CD4-positive, alpha-beta T cell treated with Interleukin-6 for 4 hours (primary cell): Measurements from ENCODE around the gene MTMR10.

Experiments used
- DNase-seq: peaks from one replicate; pipeline ENCODE4 v3.0.0-alpha.2; 2020; ENCODE audit warnings: mixed read lengths

MTMR10 gene

GRCh38 chr15:30953731-30954378 lies 37.6 kb downstream of the MTMR10 start:
- DNase-seq: no peak

- no peak for DNase-seq
These were observed 38.2 kb downstream of the MTMR10 start for GRCh38 chr15:30953183-30953582.

- DNase-seq: no peak
These were observed 47.6 kb downstream of the MTMR10 start for GRCh38 chr15:30943654-30944335.

- DNase-seq: no peak
These were observed 49.9 kb downstream of the MTMR10 start for GRCh38 chr15:30941520-30941919.

- no peak for DNase-seq
These were observed 51.1 kb downstream of the MTMR10 start for GRCh38 chr15:30940359-30940758.

GRCh38 chr15:30939161-30939560 lies 52.3 kb downstream of the MTMR10 start:
- DNase-seq: no peak

- no peak for DNase-seq
These were observed 58.1 kb downstream of the MTMR10 start for GRCh38 chr15:30933293-30933692.

- no peak for DNase-seq
These were observed 61.0 kb downstream of the MTMR10 start for GRCh38 chr15:30930422-30930821.

GRCh38 chr15:30929982-30930381 lies 61.4 kb downstream of the MTMR10 start:
- no peak for DNase-seq

- DNase-seq: no peak
These were observed 62.3 kb downstream of the MTMR10 start for GRCh38 chr15:30929064-30929669.

- no peak for DNase-seq
These were observed 63.4 kb downstream of the MTMR10 start for GRCh38 chr15:30928076-30928475.

GRCh38 chr15:30927148-30927761 lies 64.2 kb downstream of the MTMR10 start:
- DNase-seq: no peak

GRCh38 chr15:30926161-30926560 lies 65.3 kb downstream of the MTMR10 start:
- no peak for DNase-seq

GRCh38 chr15:30925686-30926085 lies 65.7 kb downstream of the MTMR10 start:
- DNase-seq: no peak

GRCh38 chr15:30924353-30924752 lies 67.1 kb downstream of the MTMR10 start:
- no peak for DNase-seq

- DNase-seq: no peak
These were observed 68.0 kb downstream of the MTMR10 start for GRCh38 chr15:30923429-30923828.

GRCh38 chr15:30922480-30923311 lies 68.7 kb downstream of the MTMR10 start:
- DNase-seq: no peak

- DNase-seq: no peak
These were observed 69.5 kb downstream of the MTMR10 start for GRCh38 chr15:30921781-30922479.

GRCh38 chr15:30921106-30921505 lies 70.3 kb downstream of the MTMR10 start:
- no peak for DNase-seq

- DNase-seq: no peak
These were observed 71.4 kb downstream of the MTMR10 start for GRCh38 chr15:30919877-30920550.

- no peak for DNase-seq
These were observed 73.1 kb downstream of the MTMR10 start for GRCh38 chr15:30918366-30918765.

GRCh38 chr15:30917675-30918074 lies 73.8 kb downstream of the MTMR10 start:
- no peak for DNase-seq
